Astrocyte (in vitro differentiated cells and primary cell): ENCODE measurements around the gene GRID2. TPM values are rescaled to one million over a fixed set of nuclear protein-coding genes. Genes with fewer than 3 reads are reported as not detected.
"Not testable (repeated sequence)": the region's sequence is repeated elsewhere in the genome, so short reads cannot be mapped to it uniquely, and the experiment has no call there.

ENCODE experiments used
- DNase-seq: peaks from one replicate; pipeline ENCODE4 v3.0.0-alpha.2; 2010; ENCODE audit warnings: low read depth
- FAIRE-seq: peaks from 2 replicates; lab custom pipeline; 2011; peaks lifted over from hg19 to GRCh38; lab: Jason Lieb, UNC
- H2AFZ ChIP-seq: 2 replicates; pipeline ENCODE4 v1.6.0; 2012; ENCODE audit warnings: low read depth, low read length, inconsistent platforms
- H3K27ac ChIP-seq: 2 replicates; pipeline ENCODE4 v1.5.1; 2011; ENCODE audit warnings: low read depth, low read length, inconsistent platforms
- H3K27me3 ChIP-seq: 2 replicates; pipeline ENCODE4 v1.6.0; 2011; ENCODE audit warnings: low read length, inconsistent platforms; ENCODE audit not compliant: insufficient read depth
- H3K36me3 ChIP-seq: 2 replicates; pipeline ENCODE4 v1.5.1; 2011; ENCODE audit warnings: low read length, inconsistent platforms; ENCODE audit not compliant: insufficient read depth
- H3K4me1 ChIP-seq: 2 replicates; pipeline ENCODE4 v1.5.1; 2011; ENCODE audit warnings: low read length, inconsistent platforms; ENCODE audit not compliant: insufficient read depth
- H3K4me2 ChIP-seq: 2 replicates; pipeline ENCODE4 v1.6.0; 2012; ENCODE audit warnings: low read length, inconsistent platforms
- H3K4me3 ChIP-seq: 2 replicates; pipeline ENCODE4 v1.5.1; 2011; ENCODE audit warnings: low read depth, mild to moderate bottlenecking, low read length, inconsistent platforms; ENCODE audit not compliant: insufficient read depth
- H3K79me2 ChIP-seq: 2 replicates; pipeline ENCODE4 v1.6.0; 2012; ENCODE audit warnings: mild to moderate bottlenecking, low read length, inconsistent platforms; ENCODE audit not compliant: insufficient read depth
- H3K9ac ChIP-seq: 2 replicates; pipeline ENCODE4 v1.6.0; 2012; ENCODE audit warnings: mild to moderate bottlenecking, low read length, inconsistent platforms
- H3K9me3 ChIP-seq: 2 replicates; pipeline ENCODE4 v1.5.1; 2012; ENCODE audit warnings: low read depth, mild to moderate bottlenecking, low read length, inconsistent platforms; ENCODE audit not compliant: insufficient read depth
- H4K20me1 ChIP-seq: 2 replicates; pipeline ENCODE4 v1.6.0; 2012; ENCODE audit warnings: low read length, inconsistent platforms; ENCODE audit not compliant: insufficient read depth
- H3K27ac Mint-ChIP-seq: one replicate; pipeline ENCODE4 v1.8.0; 2021; ENCODE audit warnings: mild to moderate bottlenecking, mixed read lengths; ENCODE audit not compliant: unreplicated experiment
- H3K27me3 Mint-ChIP-seq: one replicate; pipeline ENCODE4 v1.8.0; 2021; ENCODE audit warnings: low read depth, mixed read lengths; ENCODE audit not compliant: unreplicated experiment
- H3K36me3 Mint-ChIP-seq: one replicate; pipeline ENCODE4 v1.8.0; 2021; ENCODE audit warnings: low read depth, mixed read lengths; ENCODE audit not compliant: unreplicated experiment
- H3K4me1 Mint-ChIP-seq: one replicate; pipeline ENCODE4 v1.8.0; 2021; ENCODE audit warnings: low read depth, mixed read lengths; ENCODE audit not compliant: unreplicated experiment
- H3K4me3 Mint-ChIP-seq: one replicate; pipeline ENCODE4 v1.8.0; 2021; ENCODE audit warnings: mild to moderate bottlenecking, moderate library complexity, mixed read lengths; ENCODE audit not compliant: unreplicated experiment
- H3K9me3 Mint-ChIP-seq: one replicate; pipeline ENCODE4 v1.8.0; 2021; ENCODE audit warnings: mild to moderate bottlenecking, mixed read lengths; ENCODE audit not compliant: unreplicated experiment
- EZH2 ChIP-seq: IDR thresholded peaks from 2 replicates; pipeline ENCODE4 v1.6.1; 2012; ENCODE audit warnings: mild to moderate bottlenecking, low read length, inconsistent platforms; ENCODE audit not compliant: insufficient read depth
- total RNA-seq: library from RNA; stranded (reverse); gene quantifications from 2 replicates; pipeline ENCODE4 v1.2.1, GENCODE V29; 2021
- TF ChIP-seq, protein P1 (sequence below): IDR thresholded peaks from 2 replicates; pipeline ENCODE4 v1.5.1; 2011; ENCODE audit warnings: low read depth, mild to moderate bottlenecking, inconsistent platforms, low read length, moderate library complexity; ENCODE audit not compliant: insufficient read depth

GRID2 gene
- total RNA-seq, 1 donor from 2014 or later, result 0.14 TPM

DNA sequence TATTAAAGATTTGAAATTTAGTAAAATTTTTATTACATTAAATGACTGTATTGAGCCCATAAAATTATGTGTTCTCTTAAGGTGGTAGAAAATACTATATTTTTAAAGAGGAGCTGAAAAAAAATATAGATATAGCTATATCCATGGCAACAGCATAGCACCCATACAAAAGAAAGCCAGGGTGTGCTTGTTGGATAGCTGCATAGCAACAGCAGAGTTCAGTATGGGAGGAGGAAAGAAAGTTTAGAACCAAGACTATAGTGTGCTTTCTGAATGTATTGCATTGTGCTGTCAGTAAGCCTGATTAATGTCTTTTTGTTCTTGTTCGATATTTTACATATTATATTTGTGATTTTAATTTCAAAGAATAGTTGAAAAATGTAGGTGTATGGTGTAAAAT lies 78.4 kb downstream of the GRID2 start:
- Histone ChIP-seq H2AFZ (no peak overlapping the region), H3K9ac (no peak overlapping the region), H3K4me2 (no peak overlapping the region), H3K4me1 (no peaks in the 10 kb centered on the region), H4K20me1 (no peaks in the 10 kb centered on the region), H3K36me3 (no peaks in the 10 kb centered on the region), H3K27me3 (no peaks in the 10 kb centered on the region), H3K27ac (no peak overlapping the region), H3K9me3 (no peaks in the 10 kb centered on the region), H3K79me2 (no peaks in the 10 kb centered on the region), H3K4me3 (no peak overlapping the region)
- DNase-seq, result no peak
- no peaks in the 10 kb centered on the region for H3K27me3 Mint-ChIP-seq
- H3K27ac Mint-ChIP-seq, result no peak overlapping the region
- H3K4me1 Mint-ChIP-seq, result peaks cover 5% of the 10 kb centered on the region
- TF ChIP-seq, protein P1, sequence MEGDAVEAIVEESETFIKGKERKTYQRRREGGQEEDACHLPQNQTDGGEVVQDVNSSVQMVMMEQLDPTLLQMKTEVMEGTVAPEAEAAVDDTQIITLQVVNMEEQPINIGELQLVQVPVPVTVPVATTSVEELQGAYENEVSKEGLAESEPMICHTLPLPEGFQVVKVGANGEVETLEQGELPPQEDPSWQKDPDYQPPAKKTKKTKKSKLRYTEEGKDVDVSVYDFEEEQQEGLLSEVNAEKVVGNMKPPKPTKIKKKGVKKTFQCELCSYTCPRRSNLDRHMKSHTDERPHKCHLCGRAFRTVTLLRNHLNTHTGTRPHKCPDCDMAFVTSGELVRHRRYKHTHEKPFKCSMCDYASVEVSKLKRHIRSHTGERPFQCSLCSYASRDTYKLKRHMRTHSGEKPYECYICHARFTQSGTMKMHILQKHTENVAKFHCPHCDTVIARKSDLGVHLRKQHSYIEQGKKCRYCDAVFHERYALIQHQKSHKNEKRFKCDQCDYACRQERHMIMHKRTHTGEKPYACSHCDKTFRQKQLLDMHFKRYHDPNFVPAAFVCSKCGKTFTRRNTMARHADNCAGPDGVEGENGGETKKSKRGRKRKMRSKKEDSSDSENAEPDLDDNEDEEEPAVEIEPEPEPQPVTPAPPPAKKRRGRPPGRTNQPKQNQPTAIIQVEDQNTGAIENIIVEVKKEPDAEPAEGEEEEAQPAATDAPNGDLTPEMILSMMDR, result no peak
- no peak for TF ChIP-seq EZH2
- no peak overlapping the region for H3K4me3 Mint-ChIP-seq
- H3K9me3 Mint-ChIP-seq, result peaks cover 3% of the 10 kb centered on the region
- H3K36me3 Mint-ChIP-seq, result no peaks in the 10 kb centered on the region
- FAIRE-seq, result no peak

DNA sequence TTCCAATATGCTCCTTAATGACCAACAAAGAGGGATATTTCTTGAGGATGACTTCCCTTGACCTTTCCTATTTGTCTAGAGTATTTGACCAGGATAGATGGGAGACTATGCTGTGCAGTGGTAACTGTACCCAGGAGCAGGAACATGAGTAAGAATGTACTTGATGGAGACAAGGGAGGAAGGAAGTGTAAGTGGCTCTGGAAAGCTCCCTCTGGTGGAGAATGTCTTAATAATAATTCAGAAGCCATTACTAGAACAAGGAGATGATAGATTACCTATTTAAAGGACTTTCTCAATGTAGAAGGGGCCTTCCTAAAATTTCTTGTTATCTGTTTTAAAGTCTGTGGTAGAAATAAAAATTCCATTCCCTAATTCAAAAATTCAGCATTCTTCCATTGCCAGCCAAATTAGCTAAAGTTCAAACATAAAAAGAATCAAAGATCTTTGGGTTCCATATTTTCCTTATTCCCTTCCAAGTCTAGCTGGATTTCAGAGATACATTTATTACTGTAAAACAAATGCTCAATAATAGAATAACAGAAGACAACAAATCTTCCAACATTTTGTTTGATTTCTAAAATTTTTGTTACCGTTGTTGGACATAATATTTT lies 83.8 kb downstream of the GRID2 start:
- no peaks in the 10 kb centered on the region for H3K36me3 Mint-ChIP-seq
- H3K9me3 Mint-ChIP-seq, result no peaks in the 10 kb centered on the region
- H3K4me3 ChIP-seq, result no peak overlapping the region
- no peaks in the 10 kb centered on the region for H3K27me3 ChIP-seq
- DNase-seq, result peak; percentile 32
- H2AFZ ChIP-seq, result no peak overlapping the region
- TF ChIP-seq, protein P1, result peak; percentile 64
- no peak for TF ChIP-seq EZH2
- H4K20me1 ChIP-seq, result no peaks in the 10 kb centered on the region
- FAIRE-seq, result no peak
- H3K79me2 ChIP-seq, result no peaks in the 10 kb centered on the region
- no peaks in the 10 kb centered on the region for H3K36me3 ChIP-seq
- no peak overlapping the region for H3K4me2 ChIP-seq
- H3K27me3 Mint-ChIP-seq, result no peaks in the 10 kb centered on the region
- no peak overlapping the region for H3K4me3 Mint-ChIP-seq
- H3K27ac Mint-ChIP-seq, result no peak overlapping the region
- H3K4me1 Mint-ChIP-seq, result no peaks in the 10 kb centered on the region
- H3K9me3 ChIP-seq, result no peaks in the 10 kb centered on the region
- H3K4me1 ChIP-seq, result no peaks in the 10 kb centered on the region
- H3K9ac ChIP-seq, result no peak overlapping the region
- H3K27ac ChIP-seq, result no peak overlapping the region

DNA sequence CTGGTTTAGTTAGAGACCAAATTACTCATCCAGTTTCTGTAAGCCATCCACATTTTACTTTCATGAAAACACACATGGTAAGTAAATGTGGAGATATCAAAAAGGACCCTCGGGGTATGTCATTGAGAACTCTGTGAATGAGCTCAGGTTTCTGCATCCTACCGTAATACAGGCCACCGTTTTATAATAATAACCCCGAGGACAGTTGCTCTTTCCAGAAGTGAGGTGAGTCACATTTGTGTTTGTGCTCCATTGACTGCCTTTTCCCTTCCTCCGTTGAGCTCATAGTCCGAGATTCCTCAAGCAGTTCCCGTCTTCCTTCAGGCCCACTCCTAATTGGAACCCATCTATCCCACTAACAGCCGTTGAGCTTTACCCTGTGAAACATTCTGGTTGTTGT lies 95.3 kb downstream of the GRID2 start:
- no peak overlapping the region for H3K27ac ChIP-seq
- DNase-seq (no peak), FAIRE-seq (no peak)
- no peaks in the 10 kb centered on the region for H3K79me2 ChIP-seq
- H3K4me2 ChIP-seq, result no peak overlapping the region
- Mint-ChIP-seq H3K4me3 (no peak overlapping the region), H3K36me3 (no peaks in the 10 kb centered on the region), H3K27ac (no peak overlapping the region), H3K4me1 (no peaks in the 10 kb centered on the region), H3K9me3 (no peaks in the 10 kb centered on the region), H3K27me3 (no peaks in the 10 kb centered on the region)
- H2AFZ ChIP-seq, result no peak overlapping the region
- no peak overlapping the region for H3K9ac ChIP-seq
- H3K9me3 ChIP-seq, result no peaks in the 10 kb centered on the region
- no peaks in the 10 kb centered on the region for H3K27me3 ChIP-seq
- no peaks in the 10 kb centered on the region for H3K36me3 ChIP-seq
- TF ChIP-seq, protein P1, result no peak
- no peak for TF ChIP-seq EZH2
- H3K4me3 ChIP-seq, result no peak overlapping the region
- no peaks in the 10 kb centered on the region for H3K4me1 ChIP-seq
- H4K20me1 ChIP-seq, result no peaks in the 10 kb centered on the region

DNA sequence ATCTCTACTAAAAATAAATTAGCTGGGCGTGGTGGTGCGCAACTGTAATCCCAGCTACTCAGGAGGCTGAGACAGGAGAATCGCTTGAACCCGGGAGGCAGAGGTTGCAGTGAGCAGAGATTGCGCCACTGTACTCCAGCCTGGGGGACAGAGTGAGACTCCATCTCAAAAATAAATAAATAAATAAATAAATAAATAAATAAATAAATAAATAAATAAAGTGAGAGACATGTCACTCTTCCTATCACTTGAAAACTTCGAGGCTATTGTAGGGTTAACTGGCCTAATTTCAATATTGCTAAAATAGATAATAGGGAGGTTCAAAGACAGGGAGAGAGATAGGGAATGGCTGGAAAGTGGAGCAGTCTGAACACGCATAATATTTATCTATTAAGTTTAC lies 99.8 kb downstream of the GRID2 start:
- H3K36me3 ChIP-seq, DNase-seq, H3K79me2 ChIP-seq, H3K27me3 Mint-ChIP-seq, FAIRE-seq, H3K4me3 Mint-ChIP-seq, H3K27ac Mint-ChIP-seq, H3K27ac ChIP-seq, H3K4me3 ChIP-seq, H3K9me3 Mint-ChIP-seq, H3K36me3 Mint-ChIP-seq, H3K9ac ChIP-seq, H3K4me1 Mint-ChIP-seq, H3K27me3 ChIP-seq, H2AFZ ChIP-seq, H3K4me2 ChIP-seq, H4K20me1 ChIP-seq, H3K9me3 ChIP-seq, H3K4me1 ChIP-seq: not testable (repeated sequence)
